ENCODE data around the gene TOPAZ1. TPM values are rescaled to one million over a fixed set of nuclear protein-coding genes. Genes with fewer than 3 reads are reported as not detected.

Gene TOPAZ1
- total and polyA plus RNA-seq, 2 of the 8 experiments (the other 6 are each of a cell fraction or from before 2014, with no cell fraction given), result not detected

DNA sequence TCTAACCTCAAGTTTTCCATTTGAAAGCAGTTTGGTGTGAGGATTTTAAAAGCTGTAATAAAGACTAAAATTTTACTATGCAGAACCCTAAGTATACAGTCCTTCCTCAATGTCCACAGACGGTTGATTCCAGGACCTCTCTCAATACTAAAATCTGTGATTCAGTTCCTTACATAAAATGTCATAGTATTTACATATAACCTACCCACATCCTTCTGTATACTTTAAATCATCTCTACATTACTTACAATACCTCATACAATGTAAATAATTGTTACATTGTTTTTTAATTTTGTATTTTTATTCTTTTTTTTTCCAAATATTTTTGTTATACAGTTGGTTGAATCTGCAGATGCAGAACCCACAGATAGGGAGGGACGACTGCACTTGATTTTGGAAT lies 2.8 kb upstream of the TOPAZ1 start (continued):
- TF ChIP-seq, protein P1, sequence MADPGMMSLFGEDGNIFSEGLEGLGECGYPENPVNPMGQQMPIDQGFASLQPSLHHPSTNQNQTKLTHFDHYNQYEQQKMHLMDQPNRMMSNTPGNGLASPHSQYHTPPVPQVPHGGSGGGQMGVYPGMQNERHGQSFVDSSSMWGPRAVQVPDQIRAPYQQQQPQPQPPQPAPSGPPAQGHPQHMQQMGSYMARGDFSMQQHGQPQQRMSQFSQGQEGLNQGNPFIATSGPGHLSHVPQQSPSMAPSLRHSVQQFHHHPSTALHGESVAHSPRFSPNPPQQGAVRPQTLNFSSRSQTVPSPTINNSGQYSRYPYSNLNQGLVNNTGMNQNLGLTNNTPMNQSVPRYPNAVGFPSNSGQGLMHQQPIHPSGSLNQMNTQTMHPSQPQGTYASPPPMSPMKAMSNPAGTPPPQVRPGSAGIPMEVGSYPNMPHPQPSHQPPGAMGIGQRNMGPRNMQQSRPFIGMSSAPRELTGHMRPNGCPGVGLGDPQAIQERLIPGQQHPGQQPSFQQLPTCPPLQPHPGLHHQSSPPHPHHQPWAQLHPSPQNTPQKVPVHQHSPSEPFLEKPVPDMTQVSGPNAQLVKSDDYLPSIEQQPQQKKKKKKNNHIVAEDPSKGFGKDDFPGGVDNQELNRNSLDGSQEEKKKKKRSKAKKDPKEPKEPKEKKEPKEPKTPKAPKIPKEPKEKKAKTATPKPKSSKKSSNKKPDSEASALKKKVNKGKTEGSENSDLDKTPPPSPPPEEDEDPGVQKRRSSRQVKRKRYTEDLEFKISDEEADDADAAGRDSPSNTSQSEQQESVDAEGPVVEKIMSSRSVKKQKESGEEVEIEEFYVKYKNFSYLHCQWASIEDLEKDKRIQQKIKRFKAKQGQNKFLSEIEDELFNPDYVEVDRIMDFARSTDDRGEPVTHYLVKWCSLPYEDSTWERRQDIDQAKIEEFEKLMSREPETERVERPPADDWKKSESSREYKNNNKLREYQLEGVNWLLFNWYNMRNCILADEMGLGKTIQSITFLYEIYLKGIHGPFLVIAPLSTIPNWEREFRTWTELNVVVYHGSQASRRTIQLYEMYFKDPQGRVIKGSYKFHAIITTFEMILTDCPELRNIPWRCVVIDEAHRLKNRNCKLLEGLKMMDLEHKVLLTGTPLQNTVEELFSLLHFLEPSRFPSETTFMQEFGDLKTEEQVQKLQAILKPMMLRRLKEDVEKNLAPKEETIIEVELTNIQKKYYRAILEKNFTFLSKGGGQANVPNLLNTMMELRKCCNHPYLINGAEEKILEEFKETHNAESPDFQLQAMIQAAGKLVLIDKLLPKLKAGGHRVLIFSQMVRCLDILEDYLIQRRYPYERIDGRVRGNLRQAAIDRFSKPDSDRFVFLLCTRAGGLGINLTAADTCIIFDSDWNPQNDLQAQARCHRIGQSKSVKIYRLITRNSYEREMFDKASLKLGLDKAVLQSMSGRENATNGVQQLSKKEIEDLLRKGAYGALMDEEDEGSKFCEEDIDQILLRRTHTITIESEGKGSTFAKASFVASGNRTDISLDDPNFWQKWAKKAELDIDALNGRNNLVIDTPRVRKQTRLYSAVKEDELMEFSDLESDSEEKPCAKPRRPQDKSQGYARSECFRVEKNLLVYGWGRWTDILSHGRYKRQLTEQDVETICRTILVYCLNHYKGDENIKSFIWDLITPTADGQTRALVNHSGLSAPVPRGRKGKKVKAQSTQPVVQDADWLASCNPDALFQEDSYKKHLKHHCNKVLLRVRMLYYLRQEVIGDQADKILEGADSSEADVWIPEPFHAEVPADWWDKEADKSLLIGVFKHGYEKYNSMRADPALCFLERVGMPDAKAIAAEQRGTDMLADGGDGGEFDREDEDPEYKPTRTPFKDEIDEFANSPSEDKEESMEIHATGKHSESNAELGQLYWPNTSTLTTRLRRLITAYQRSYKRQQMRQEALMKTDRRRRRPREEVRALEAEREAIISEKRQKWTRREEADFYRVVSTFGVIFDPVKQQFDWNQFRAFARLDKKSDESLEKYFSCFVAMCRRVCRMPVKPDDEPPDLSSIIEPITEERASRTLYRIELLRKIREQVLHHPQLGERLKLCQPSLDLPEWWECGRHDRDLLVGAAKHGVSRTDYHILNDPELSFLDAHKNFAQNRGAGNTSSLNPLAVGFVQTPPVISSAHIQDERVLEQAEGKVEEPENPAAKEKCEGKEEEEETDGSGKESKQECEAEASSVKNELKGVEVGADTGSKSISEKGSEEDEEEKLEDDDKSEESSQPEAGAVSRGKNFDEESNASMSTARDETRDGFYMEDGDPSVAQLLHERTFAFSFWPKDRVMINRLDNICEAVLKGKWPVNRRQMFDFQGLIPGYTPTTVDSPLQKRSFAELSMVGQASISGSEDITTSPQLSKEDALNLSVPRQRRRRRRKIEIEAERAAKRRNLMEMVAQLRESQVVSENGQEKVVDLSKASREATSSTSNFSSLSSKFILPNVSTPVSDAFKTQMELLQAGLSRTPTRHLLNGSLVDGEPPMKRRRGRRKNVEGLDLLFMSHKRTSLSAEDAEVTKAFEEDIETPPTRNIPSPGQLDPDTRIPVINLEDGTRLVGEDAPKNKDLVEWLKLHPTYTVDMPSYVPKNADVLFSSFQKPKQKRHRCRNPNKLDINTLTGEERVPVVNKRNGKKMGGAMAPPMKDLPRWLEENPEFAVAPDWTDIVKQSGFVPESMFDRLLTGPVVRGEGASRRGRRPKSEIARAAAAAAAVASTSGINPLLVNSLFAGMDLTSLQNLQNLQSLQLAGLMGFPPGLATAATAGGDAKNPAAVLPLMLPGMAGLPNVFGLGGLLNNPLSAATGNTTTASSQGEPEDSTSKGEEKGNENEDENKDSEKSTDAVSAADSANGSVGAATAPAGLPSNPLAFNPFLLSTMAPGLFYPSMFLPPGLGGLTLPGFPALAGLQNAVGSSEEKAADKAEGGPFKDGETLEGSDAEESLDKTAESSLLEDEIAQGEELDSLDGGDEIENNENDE (IDR thresholded peaks at IDR 0.05; ENCODE audit: insufficient replicate concordance, low read length), result no peak
- TF ChIP-seq CBX5 (IDR thresholded peaks at IDR 0.05; ENCODE audit: low read depth, low read length) (no peak), YY1 (IDR thresholded peaks at IDR 0.05; ENCODE audit: low read depth, low read length) (no peak), TCF12 (IDR thresholded peaks at IDR 0.05; ENCODE audit: low read depth, low read length) (no peak), EZH2 (IDR thresholded peaks at IDR 0.05; ENCODE audit: low read depth, low read length, severe bottlenecking) (no peak), EGR1 (IDR thresholded peaks at IDR 0.05; ENCODE audit: borderline replicate concordance, low read depth, low read length) (no peak), BRCA1 (IDR thresholded peaks at IDR 0.05; ENCODE audit: low read depth, low read length) (no peak)

All from H1 (cell line).